H1 (cell line): ENCODE measurements around the gene SORCS3. TPM values are rescaled to one million over a fixed set of nuclear protein-coding genes. Genes with fewer than 3 reads are reported as not detected.

Source experiments
- CTCF ChIA-PET: fragments of 300-600 bp; sonication (Branson Sonifier 250); formaldehyde crosslinking; loops from one replicate; lab custom pipeline; 2021; ENCODE audit not compliant: partially characterized antibody; lab: Charles Lee
- POLR2A ChIA-PET: fragments of 300-600 bp; sonication (Branson Sonifier 250); formaldehyde crosslinking; loops from one replicate; lab custom pipeline; 2021; ENCODE audit warnings: inconsistent platforms; ENCODE audit not compliant: partially characterized antibody; lab: Charles Lee
- DNase-seq, 2 experiments: peaks; one replicate each; pipeline versions ENCODE4 v3.0.0 to v3.0.0-alpha.2; 2010 to 2022; ENCODE audit warnings: low spot score in 2 of 2, low read depth in 1 of 2, mixed read lengths in 1 of 2
- FAIRE-seq: peaks from 2 replicates; lab custom pipeline; 2011; peaks lifted over from hg19 to GRCh38; lab: Jason Lieb, UNC
- H2AFZ ChIP-seq: 2 replicates; pipeline ENCODE4 v1.8.1; 2012; ENCODE audit warnings: low read length, inconsistent platforms
- H2AK5ac ChIP-seq: 2 replicates; pipeline ENCODE4 v1.6.1; 2013; ENCODE audit warnings: low read depth, low read length
- H2BK120ac ChIP-seq: replicated peaks from 2 replicates; pipeline ENCODE3; 2013; ENCODE audit warnings: low read depth, low read length, inconsistent platforms
- H2BK12ac ChIP-seq: 2 replicates; pipeline ENCODE4 v1.6.1; 2013; ENCODE audit warnings: low read depth, low read length
- H2BK15ac ChIP-seq: 2 replicates; pipeline ENCODE4 v1.6.1; 2013; ENCODE audit warnings: low read length
- H2BK20ac ChIP-seq: 2 replicates; pipeline ENCODE4 v1.6.1; 2013; ENCODE audit warnings: low read length
- H2BK5ac ChIP-seq: 2 replicates; pipeline ENCODE4 v1.6.1; 2013; ENCODE audit warnings: low read depth, low read length
- H3K14ac ChIP-seq: 2 replicates; pipeline ENCODE4 v1.6.1; 2013; ENCODE audit warnings: inconsistent platforms; ENCODE audit not compliant: insufficient read length
- H3K18ac ChIP-seq: 2 replicates; pipeline ENCODE4 v1.6.1; 2013; ENCODE audit warnings: low read length; ENCODE audit errors: extremely low read depth
- H3K23ac ChIP-seq: 2 replicates; pipeline ENCODE4 v1.6.1; 2013; ENCODE audit warnings: inconsistent platforms; ENCODE audit not compliant: insufficient read length
- H3K23me2 ChIP-seq: 2 replicates; pipeline ENCODE4 v1.6.1; 2013; ENCODE audit warnings: low read depth, low read length
- H3K27ac ChIP-seq: 2 replicates; pipeline ENCODE4 v1.6.1; 2011; ENCODE audit warnings: low read depth, low read length, inconsistent platforms
- H3K27me3 ChIP-seq, 4 experiments: replicated peaks in 1 of 4; 1 replicate in 1 of 4; 2 replicates in 3 of 4; pipeline versions ENCODE4 v1.6.1 to v1.8.1; 2011 to 2013; ENCODE audit warnings: low read length in 3 of 4, mild to moderate bottlenecking in 3 of 4, inconsistent platforms in 2 of 4, mixed read lengths in 2 of 4, moderate library complexity in 1 of 4; ENCODE audit not compliant: control insufficient read depth in 3 of 4, insufficient read depth in 3 of 4; ENCODE audit errors: extremely low read depth in 1 of 4
- H3K36me3 ChIP-seq, 4 experiments: 2 replicates each; pipeline versions ENCODE4 v1.6.1 to v1.8.1; 2011 to 2013; ENCODE audit warnings: mild to moderate bottlenecking in 4 of 4, low read length in 3 of 4, moderate library complexity in 2 of 4, control low read depth in 1 of 4, inconsistent platforms in 1 of 4; ENCODE audit not compliant: insufficient read depth in 4 of 4, control insufficient read depth in 2 of 4
- H3K4ac ChIP-seq: replicated peaks from 2 replicates; pipeline ENCODE3; 2013; ENCODE audit warnings: low read length, low read depth, mixed read lengths, inconsistent platforms; ENCODE audit not compliant: insufficient read length
- H3K4me1 ChIP-seq, 4 experiments: replicated peaks in 1 of 4; 1 replicate in 1 of 4; 2 replicates in 3 of 4; pipeline versions ENCODE4 v1.6.1 to v1.8.1; 2011 to 2013; ENCODE audit warnings: low read length in 3 of 4, inconsistent platforms in 2 of 4, mixed read lengths in 1 of 4; ENCODE audit not compliant: insufficient read depth in 4 of 4, control insufficient read depth in 3 of 4
- H3K4me2 ChIP-seq, 2 experiments: 2 replicates each; pipeline versions ENCODE4 v1.6.1 to v1.8.1; 2011 to 2013; ENCODE audit warnings: low read depth in 2 of 2, low read length in 2 of 2, control low read depth in 1 of 2, inconsistent platforms in 1 of 2, mild to moderate bottlenecking in 1 of 2; ENCODE audit not compliant: insufficient read depth in 1 of 2
- H3K4me3 ChIP-seq, 4 experiments: fragments of 200-600, 300-600 bp in 1 of 4; sonication (generic), shearing (Covaris generic), sonication (Bioruptor Twin) in 1 of 4; 2 replicates each; pipeline versions ENCODE4 v1.5.1 to v1.8.1; 2011 to 2016; ENCODE audit warnings: low read length in 4 of 4, low read depth in 3 of 4, control low read depth in 2 of 4, inconsistent platforms in 2 of 4, mild to moderate bottlenecking in 2 of 4, mixed read lengths in 1 of 4, moderate library complexity in 1 of 4; ENCODE audit not compliant: insufficient read depth in 2 of 4; ENCODE audit errors: extremely low read depth in 1 of 4
- H3K56ac ChIP-seq: replicated peaks from 2 replicates; pipeline ENCODE3; 2013; ENCODE audit warnings: low read depth, mild to moderate bottlenecking, mixed read lengths, low read length, inconsistent platforms; ENCODE audit not compliant: insufficient read length
- H3K79me1 ChIP-seq: 2 replicates; pipeline ENCODE4 v1.6.1; 2013; ENCODE audit warnings: low read depth, low read length, control low read depth
- H3K79me2 ChIP-seq, 2 experiments: 2 replicates each; pipeline versions ENCODE4 v1.6.1 to v1.8.1; 2012 to 2013; ENCODE audit warnings: low read length in 2 of 2, mild to moderate bottlenecking in 2 of 2, inconsistent platforms in 1 of 2; ENCODE audit not compliant: insufficient read depth in 2 of 2, control insufficient read depth in 1 of 2
- H3K9ac ChIP-seq, 4 experiments: replicated peaks in 1 of 4; 1 replicate in 1 of 4; 2 replicates in 3 of 4; pipeline versions ENCODE4 v1.6.1 to v1.8.1; 2011 to 2013; ENCODE audit warnings: low read depth in 3 of 4, low read length in 3 of 4, control low read depth in 2 of 4, mild to moderate bottlenecking in 2 of 4, moderate library complexity in 2 of 4, inconsistent platforms in 1 of 4; ENCODE audit errors: extremely low read depth in 1 of 4
- H3K9me3 ChIP-seq, 2 experiments: 2 replicates each; pipeline versions ENCODE4 v1.6.1 to v1.8.1; 2012 to 2013; ENCODE audit warnings: mild to moderate bottlenecking in 2 of 2, moderate library complexity in 2 of 2, control low read depth in 1 of 2, inconsistent platforms in 1 of 2, low read depth in 1 of 2, low read length in 1 of 2, mixed read lengths in 1 of 2; ENCODE audit not compliant: insufficient read depth in 2 of 2
- H4K20me1 ChIP-seq, 2 experiments: replicated peaks in 1 of 2; 2 replicates each; pipeline versions ENCODE3 to v1.8.1; 2011 to 2013; ENCODE audit warnings: inconsistent platforms in 2 of 2, low read length in 2 of 2, mild to moderate bottlenecking in 1 of 2; ENCODE audit not compliant: insufficient read depth in 2 of 2, control insufficient read depth in 1 of 2
- H4K5ac ChIP-seq: 2 replicates; pipeline ENCODE4 v1.6.1; 2013; ENCODE audit warnings: low read length, low read depth, mixed read lengths, inconsistent platforms; ENCODE audit not compliant: insufficient read length
- H4K8ac ChIP-seq: 2 replicates; pipeline ENCODE4 v1.8.0; 2013; ENCODE audit warnings: mild to moderate bottlenecking, moderate library complexity, low read length, inconsistent platforms; ENCODE audit not compliant: insufficient read depth; ENCODE audit errors: extremely low read depth
- H4K91ac ChIP-seq: replicated peaks from 2 replicates; pipeline ENCODE3; 2013; ENCODE audit warnings: low read length, mixed read lengths, inconsistent platforms; ENCODE audit not compliant: insufficient read length
- BRCA1 ChIP-seq: IDR thresholded peaks from 2 replicates; pipeline ENCODE4 v1.6.1; 2012; ENCODE audit warnings: low read depth, low read length, improper control_type of control experiment
- CBX8 ChIP-seq: fragments of 300-800, 300-1000 bp; sonication (generic); IDR thresholded peaks from 2 replicates; pipeline ENCODE4 v1.7.1; 2016; ENCODE audit warnings: low read depth, low read length, borderline replicate concordance
- CHD2 ChIP-seq: IDR thresholded peaks from 2 replicates; pipeline ENCODE4 v1.6.1; 2012; ENCODE audit warnings: low read length, improper control_type of control experiment
- JUN ChIP-seq: IDR thresholded peaks from 2 replicates; pipeline ENCODE4 v1.6.1; 2011; ENCODE audit warnings: low read depth, mild to moderate bottlenecking, improper control_type of control experiment, low read length
- KDM1A ChIP-seq: fragments of 200-600, 300-600 bp; sonication (generic); IDR thresholded peaks from 2 replicates; pipeline ENCODE4 v1.7.1; 2016; ENCODE audit warnings: mild to moderate bottlenecking, low read length, borderline replicate concordance
- KDM4A ChIP-seq: IDR thresholded peaks from one replicate; pipeline ENCODE4 v1.7.1; 2012; ENCODE audit warnings: low read depth, mild to moderate bottlenecking, moderate library complexity, low read length, inconsistent platforms; ENCODE audit not compliant: severe bottlenecking
- MAFK ChIP-seq: IDR thresholded peaks from 2 replicates; pipeline ENCODE4 v1.6.1; 2012; ENCODE audit warnings: low read depth, mild to moderate bottlenecking, improper control_type of control experiment, low read length
- NRF1 ChIP-seq: IDR thresholded peaks from 2 replicates; pipeline ENCODE4 v1.6.1; 2011; ENCODE audit warnings: mild to moderate bottlenecking, low read depth, low read length, improper control_type of control experiment
- RAD21 ChIP-seq, 2 experiments: IDR thresholded peaks in 1 of 2; conservative IDR thresholded peaks in 1 of 2; 2 replicates each; pipeline ENCODE4 v1.6.1; 2011; ENCODE audit warnings: low read depth in 2 of 2, low read length in 2 of 2, improper control_type of control experiment in 1 of 2, inconsistent platforms in 1 of 2, mild to moderate bottlenecking in 1 of 2, moderate library complexity in 1 of 2
- RFX5 ChIP-seq: IDR thresholded peaks from 2 replicates; pipeline ENCODE4 v1.6.1; 2011; ENCODE audit warnings: low read depth, low read length, improper control_type of control experiment, borderline replicate concordance
- SP1 ChIP-seq: IDR thresholded peaks from 2 replicates; pipeline ENCODE4 v1.6.1; 2011; ENCODE audit warnings: low read depth, low read length
- TAF1 ChIP-seq: IDR thresholded peaks from 2 replicates; pipeline ENCODE4 v1.6.1; 2011; ENCODE audit warnings: mild to moderate bottlenecking, low read depth, low read length
- TCF12 ChIP-seq: IDR thresholded peaks from 2 replicates; pipeline ENCODE4 v1.6.1; 2011; ENCODE audit warnings: low read depth, mild to moderate bottlenecking, low read length
- ZNF274 ChIP-seq: IDR thresholded peaks from 2 replicates; pipeline ENCODE4 v1.7.0; 2012; ENCODE audit warnings: low read length, borderline replicate concordance; ENCODE audit errors: extremely low read depth
- WGBS, 2 experiments: shearing (Covaris generic) in 1 of 2; methylation state at CpG; one replicate each; pipeline versions ENCODE4 v1.1.6 to v1.1.7; 2013 to 2015; ENCODE audit warnings: low lambda C conversion rate in 2 of 2, mixed read lengths in 2 of 2, inconsistent platforms in 1 of 2, low coverage in 1 of 2, missing lambda C conversion rate in 1 of 2; ENCODE audit not compliant: insufficient replicate concordance in 2 of 2, insufficient coverage in 1 of 2, insufficient read length in 1 of 2; ENCODE audit errors: extremely low coverage in 1 of 2, missing lambda C conversion rate in 1 of 2; 5-methylcytosine and 5-hydroxymethylcytosine counted together
- polyA plus RNA-seq, 7 experiments: library from polyadenylated mRNA; depleted of rRNA in 3 of 7; stranded (reverse) in 5 of 7; unstranded in 2 of 7; fragments of >200 nt in 5 of 7; fragments of 200-250 nt in 2 of 7; gene quantifications; 1 replicate in 5 of 7; 2 replicates in 1 of 7; 4 replicates in 1 of 7; pipeline versions ENCODE4 v1.2.1 to v1.2.3, GENCODE V29; 2011 to 2013; ENCODE audit warnings: missing spikeins in 2 of 7, mixed read lengths in 2 of 7
- total RNA-seq: library from RNA; stranded (reverse); fragmentation: NEBNext Ultra II Directional; extraction: Animal tissue kit (Norgen Biotek cat#: 25700); gene quantifications from 2 replicates; pipeline ENCODE4 v1.2.1, GENCODE V29; 2021
- TF ChIP-seq, protein P1 (sequence below): IDR thresholded peaks from 2 replicates; pipeline ENCODE4 v1.6.1; 2011; ENCODE audit warnings: low read depth, mild to moderate bottlenecking, low read length; ENCODE audit not compliant: insufficient read depth

Gene SORCS3
- total and polyA plus RNA-seq, 2 of the 8 experiments (the other 6 are each of a cell fraction or from before 2014, with no cell fraction given), result 0.26 to 0.88 TPM

- Histone ChIP-seq H3K79me1 (no peaks in the 10 kb centered on the region), H3K9ac (no peak overlapping the region), H3K36me3 (no peaks in the 10 kb centered on the region), H2BK20ac (no peak overlapping the region), H3K27me3 (no peaks in the 10 kb centered on the region), H3K27ac (no peak overlapping the region), H3K4ac (no peak overlapping the region), H3K4me2 (no peak overlapping the region), H4K8ac (no peak overlapping the region), H3K4me3 (no peak overlapping the region), H3K56ac (no peak overlapping the region), H2BK120ac (no peak overlapping the region), H4K5ac (no peak overlapping the region), H3K18ac (no peak overlapping the region), H3K79me2 (no peaks in the 10 kb centered on the region), H2BK12ac (no peak overlapping the region), H3K23me2 (0 out of 2 replicates have a peak, but pooled peaks cover 2% of the 10 kb centered on the region), H3K23ac (no peak overlapping the region), H2BK5ac (no peak overlapping the region), H2AK5ac (no peak overlapping the region), H3K4me1 (no peaks in the 10 kb centered on the region; a peak in 1 of 7 replicates), H4K91ac (no peak overlapping the region), H3K9me3 (no peaks in the 10 kb centered on the region), H2AFZ (no peak overlapping the region), H4K20me1 (no peaks in the 10 kb centered on the region), H2BK15ac (no peak overlapping the region), H3K14ac (no peak overlapping the region)
- DNase-seq, result no peak
- no peak for FAIRE-seq
- ChIA-PET CTCF (interaction anchor here (1.6 kb wide), 1 partner anchor 9 kb away, joined by 3 read pairs; no protein-coding TSS in a partner anchor), POLR2A (no interaction called here)
- WGBS, 2 experiments, result 92% methylated on average over 4 of the region's 4 CpGs; no CpG with 5 or more reads in 1 of the 2 experiments
- no peak for TF ChIP-seq JUN
- TF ChIP-seq TAF1, result no peak
- TF ChIP-seq CBX8, result no peak
- TF ChIP-seq RFX5, result no peak
- no peak for TF ChIP-seq KDM1A
- no peak for TF ChIP-seq SP1
- TF ChIP-seq, protein P1, sequence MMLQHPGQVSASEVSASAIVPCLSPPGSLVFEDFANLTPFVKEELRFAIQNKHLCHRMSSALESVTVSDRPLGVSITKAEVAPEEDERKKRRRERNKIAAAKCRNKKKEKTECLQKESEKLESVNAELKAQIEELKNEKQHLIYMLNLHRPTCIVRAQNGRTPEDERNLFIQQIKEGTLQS, result no peak
- no peak for TF ChIP-seq ZNF274
- no peak for TF ChIP-seq TCF12
- no peak for TF ChIP-seq MAFK
- no peak for TF ChIP-seq BRCA1
- TF ChIP-seq CHD2, result no peak
- TF ChIP-seq KDM4A, result no peak
- no peak for TF ChIP-seq NRF1
- TF ChIP-seq RAD21 (IDR thresholded peaks at IDR 0.05 in 1 of 2, conservative IDR thresholded peaks at IDR 0.05 in 1 of 2; ENCODE audit: low read depth in 2 of 2, low read length in 2 of 2), result no peak
Measured at GRCh38 chr10:105183536-105183935, 542.4 kb downstream of the SORCS3 start.
